ENCODE data around the gene MKRN2OS.

GRCh38 chr3:12566976-12567375 lies 21.7 kb upstream of the MKRN2OS start:
- TF ChIP-seq CTCF (IDR thresholded peaks at IDR 0.05) (no peak), POLR2AphosphoS5 (IDR thresholded peaks at IDR 0.05) (no peak), POLR2A (IDR thresholded peaks at IDR 0.05) (no peak)

All from upper lobe of left lung (tissue), 4 donors.